CD14-positive monocyte (primary cell): ENCODE data around the gene L3MBTL4. TPM values are rescaled to one million over a fixed set of nuclear protein-coding genes. Genes with fewer than 3 reads are reported as not detected.
A peak's percentile ranks its signal among the peaks of the same experiment; 100 is the strongest.

Source experiments
- DNase-seq, 3 donors: peaks; one replicate each; pipeline ENCODE4 v3.0.0-alpha.2; 2011 to 2022
- H2AFZ ChIP-seq: 2 replicates; pipeline ENCODE4 v1.6.0; 2012; ENCODE audit warnings: mild to moderate bottlenecking, low read depth, low read length, inconsistent platforms; ENCODE audit not compliant: insufficient read depth, poor library complexity, severe bottlenecking
- H3K27ac ChIP-seq, 2 donors: 1 replicate in 1 of 2; 2 replicates in 1 of 2; pipeline ENCODE4 v1.5.1; 2012 to 2013; ENCODE audit warnings: low read length in 2 of 2, control low read depth in 1 of 2, inconsistent platforms in 1 of 2, low read depth in 1 of 2, mild to moderate bottlenecking in 1 of 2
- H3K27me3 ChIP-seq, 2 donors: one replicate each; pipeline versions ENCODE4 v1.6.0 to v1.6.1; 2011 to 2013; ENCODE audit warnings: low read length in 2 of 2; ENCODE audit not compliant: control insufficient read depth in 2 of 2, insufficient read depth in 2 of 2
- H3K36me3 ChIP-seq, 2 donors: replicated peaks in 1 of 2; 1 replicate in 1 of 2; 2 replicates in 1 of 2; pipeline versions ENCODE4 v1.5.1 to v1.6.1; 2012 to 2013; ENCODE audit warnings: low read length in 2 of 2, control low read depth in 1 of 2, inconsistent platforms in 1 of 2, mild to moderate bottlenecking in 1 of 2; ENCODE audit not compliant: insufficient read depth in 2 of 2, control insufficient read depth in 1 of 2
- H3K4me1 ChIP-seq, 2 donors: 1 replicate in 1 of 2; 2 replicates in 1 of 2; pipeline versions ENCODE4 v1.5.1 to v1.6.1; 2012 to 2013; ENCODE audit warnings: low read length in 2 of 2, control low read depth in 1 of 2, inconsistent platforms in 1 of 2, mild to moderate bottlenecking in 1 of 2, moderate library complexity in 1 of 2; ENCODE audit not compliant: insufficient read depth in 2 of 2, control insufficient read depth in 1 of 2
- H3K4me2 ChIP-seq: replicated peaks from 2 replicates; pipeline ENCODE3; 2012; ENCODE audit warnings: low read length, moderate library complexity, mild to moderate bottlenecking; ENCODE audit not compliant: poor library complexity, severe bottlenecking; ENCODE audit errors: extremely low read depth
- H3K4me3 ChIP-seq, 3 experiments: fragments of 200-600 bp in 1 of 3; sonication (generic) in 1 of 3; replicated peaks in 1 of 3; 1 replicate in 2 of 3; 2 replicates in 1 of 3; pipeline ENCODE4 v1.5.1; 2011 to 2013; ENCODE audit warnings: low read length in 3 of 3, mild to moderate bottlenecking in 3 of 3, control low read depth in 2 of 3, low read depth in 2 of 3, inconsistent platforms in 1 of 3, moderate library complexity in 1 of 3
- H3K79me2 ChIP-seq: 2 replicates; pipeline ENCODE4 v1.6.0; 2012; ENCODE audit warnings: mild to moderate bottlenecking, control low read depth, inconsistent platforms, low read length, moderate library complexity; ENCODE audit not compliant: insufficient read depth
- H3K9ac ChIP-seq: 2 replicates; pipeline ENCODE4 v1.6.0; 2017; ENCODE audit warnings: low read length, mild to moderate bottlenecking; ENCODE audit not compliant: insufficient read depth, poor library complexity, severe bottlenecking
- H3K9me3 ChIP-seq, 2 donors: replicated peaks in 1 of 2; 1 replicate in 1 of 2; 2 replicates in 1 of 2; pipeline versions ENCODE4 v1.5.1 to v1.6.1; 2012 to 2013; ENCODE audit warnings: low read length in 2 of 2, control low read depth in 1 of 2; ENCODE audit not compliant: control insufficient read depth in 1 of 2, insufficient read depth in 1 of 2
- H4K20me1 ChIP-seq: 2 replicates; pipeline ENCODE4 v1.6.0; 2012; ENCODE audit warnings: mild to moderate bottlenecking, low read length, control low read depth, moderate library complexity; ENCODE audit not compliant: insufficient read depth
- H3K27ac Mint-ChIP-seq, 7 donors: one replicate each; pipeline ENCODE4 v1.8.0; 2020; ENCODE audit warnings: mild to moderate bottlenecking in 7 of 7, mixed read lengths in 7 of 7, moderate library complexity in 6 of 7, inconsistent platforms in 2 of 7
- H3K27me3 Mint-ChIP-seq, 3 donors: one replicate each; pipeline ENCODE4 v1.8.0; 2021 to 2022; ENCODE audit warnings: low read depth in 3 of 3, mild to moderate bottlenecking in 3 of 3, mixed read lengths in 3 of 3, moderate library complexity in 3 of 3, inconsistent platforms in 1 of 3
- H3K36me3 Mint-ChIP-seq, 2 donors: one replicate each; pipeline ENCODE4 v1.8.0; 2020; ENCODE audit warnings: mixed read lengths in 2 of 2, inconsistent platforms in 1 of 2, mild to moderate bottlenecking in 1 of 2
- H3K4me1 Mint-ChIP-seq: one replicate; pipeline ENCODE4 v1.8.0; 2020; ENCODE audit warnings: mild to moderate bottlenecking, mixed read lengths
- H3K4me3 Mint-ChIP-seq, 2 donors: one replicate each; pipeline ENCODE4 v1.8.0; 2020; ENCODE audit warnings: mild to moderate bottlenecking in 2 of 2, mixed read lengths in 2 of 2, moderate library complexity in 1 of 2
- H3K9me3 Mint-ChIP-seq, 7 donors: one replicate each; pipeline ENCODE4 v1.8.0; 2020 to 2022; ENCODE audit warnings: mixed read lengths in 7 of 7, mild to moderate bottlenecking in 6 of 7, moderate library complexity in 6 of 7, inconsistent platforms in 2 of 7
- CTCF ChIP-seq: fragments of 200-600 bp; IDR thresholded peaks from one replicate; pipeline ENCODE4 v1.8.0; 2022; ENCODE audit warnings: antibody characterized with exemption, mild to moderate bottlenecking
- WGBS: methylation state at CpG from one replicate; pipeline ENCODE4 v1.1.5; 2013; ENCODE audit warnings: missing lambda C conversion rate; ENCODE audit not compliant: insufficient coverage; 5-methylcytosine and 5-hydroxymethylcytosine counted together
- intact Hi-C, 2 donors: fragments of 100-400 bp; cut with micrococcal nuclease; formaldehyde crosslinking; loops; one replicate each; pipeline versions ENCODE4 v1.15.0 to v1.15.1; 2023
- polyA plus RNA-seq, 3 donors: library from polyadenylated mRNA; depleted of rRNA in 1 of 3; unstranded in 2 of 3; stranded (reverse) in 1 of 3; fragments of 300-500 nt in 2 of 3; fragments of >200 nt in 1 of 3; fragmentation: Illumina TruSeq in 2 of 3; gene quantifications; 1 replicate in 2 of 3; 2 replicates in 1 of 3; pipeline ENCODE4 v1.2.3, GENCODE V29; 2012 to 2021

The L3MBTL4 gene
- polyA plus RNA-seq, 3 donors, result 0.55 to 1.2 (median 0.72) TPM

- H3K9ac ChIP-seq, result no peak overlapping the region
- no peak for TF ChIP-seq CTCF
- no peak overlapping the region for H3K4me3 Mint-ChIP-seq
- H3K9me3 Mint-ChIP-seq, result peaks cover 8 to 13% (median 10%) of the 10 kb centered on the region in 7 donors
- no peaks in the 10 kb centered on the region for H3K36me3 ChIP-seq
- no peak for DNase-seq
- no peak overlapping the region for H2AFZ ChIP-seq
- H3K27ac Mint-ChIP-seq, result no peak overlapping the region
- no peak overlapping the region for H3K4me2 ChIP-seq
- H3K27ac ChIP-seq, result no peak overlapping the region
- H3K4me3 ChIP-seq, result no peak overlapping the region
- intact Hi-C loops, result no loop called here
- H3K4me1 ChIP-seq, result no peaks in the 10 kb centered on the region
- H3K9me3 ChIP-seq, result peaks cover 6 to 9% of the 10 kb centered on the region in 2 donors
- H3K36me3 Mint-ChIP-seq, result no peaks in the 10 kb centered on the region
- H3K27me3 Mint-ChIP-seq, result peaks cover 0 to 3% (median 0%) of the 10 kb centered on the region in 3 donors
- no peaks in the 10 kb centered on the region for H3K27me3 ChIP-seq
- no peaks in the 10 kb centered on the region for H3K4me1 Mint-ChIP-seq
- no peaks in the 10 kb centered on the region for H4K20me1 ChIP-seq
- H3K79me2 ChIP-seq, result no peaks in the 10 kb centered on the region
Measured at GRCh38 chr18:5998907-5999306, 415.8 kb downstream of the L3MBTL4 start.

- WGBS, result 73% methylated on average over 5 of the region's 7 CpGs
- intact Hi-C loops, result no loop called here
Measured at GRCh38 chr18:5998166-5998881, 416.4 kb downstream of the L3MBTL4 start.

More at GRCh38 chr18:5998166-5998881, 416.4 kb downstream of the L3MBTL4 start:
- Histone ChIP-seq H2AFZ (no peak overlapping the region), H3K9ac (no peak overlapping the region), H3K27me3 (no peaks in the 10 kb centered on the region), H3K79me2 (no peaks in the 10 kb centered on the region), H3K27ac (no peak overlapping the region), H3K9me3 (peaks cover 6 to 9% of the 10 kb centered on the region in 2 donors), H3K4me2 (no peak overlapping the region), H4K20me1 (no peaks in the 10 kb centered on the region), H3K4me1 (no peaks in the 10 kb centered on the region), H3K4me3 (no peak overlapping the region), H3K36me3 (no peaks in the 10 kb centered on the region)
- H3K27me3 Mint-ChIP-seq, result peaks cover 0 to 3% (median 0%) of the 10 kb centered on the region in 3 donors
- TF ChIP-seq CTCF, result no peak
- H3K9me3 Mint-ChIP-seq, result peaks cover 8 to 13% (median 10%) of the 10 kb centered on the region in 7 donors
- H3K36me3 Mint-ChIP-seq, result no peaks in the 10 kb centered on the region
- H3K27ac Mint-ChIP-seq, result peak overlapping the region in 1 of 7 donors; percentile 65
- DNase-seq, result no peak
- no peaks in the 10 kb centered on the region for H3K4me1 Mint-ChIP-seq
- H3K4me3 Mint-ChIP-seq, result no peak overlapping the region
